HFFc6 (cell line): ENCODE data around the gene MYL1. TPM values are rescaled to one million over a fixed set of nuclear protein-coding genes. Genes with fewer than 3 reads are reported as not detected.

Experiments used
- DNase-seq: peaks from one replicate; pipeline ENCODE4 v3.0.0-alpha.2; 2018
- H3K27ac Mint-ChIP-seq: 2 replicates; pipeline ENCODE4 v1.8.0; 2020; ENCODE audit warnings: mild to moderate bottlenecking, mixed read lengths
- H3K27me3 Mint-ChIP-seq: 2 replicates; pipeline ENCODE4 v1.8.0; 2021; ENCODE audit warnings: mild to moderate bottlenecking, moderate library complexity, mixed read lengths; ENCODE audit not compliant: insufficient read depth
- H3K36me3 Mint-ChIP-seq: 2 replicates; pipeline ENCODE4 v1.8.0; 2021; ENCODE audit warnings: low read depth, mixed read lengths
- H3K4me1 Mint-ChIP-seq: 2 replicates; pipeline ENCODE4 v1.8.0; 2020; ENCODE audit warnings: low read depth, mixed read lengths
- H3K4me3 Mint-ChIP-seq: 2 replicates; pipeline ENCODE4 v1.8.0; 2020; ENCODE audit warnings: mild to moderate bottlenecking, moderate library complexity, mixed read lengths
- H3K9me3 Mint-ChIP-seq: 2 replicates; pipeline ENCODE4 v1.8.0; 2020; ENCODE audit warnings: mild to moderate bottlenecking, mixed read lengths
- total RNA-seq, 6 experiments: library from RNA; stranded (reverse); fragmentation: NEBNext Ultra II Directional; extraction: Animal tissue kit (Norgen Biotek cat#: 25700); gene quantifications; 2 replicates in 1 of 6; 3 replicates in 5 of 6; pipeline ENCODE4 v1.2.3, GENCODE V29; 2021
- TF ChIP-seq, protein P1 (sequence below): fragments of 200-600 bp; sonication (generic); IDR thresholded peaks from 2 replicates; pipeline ENCODE4 v1.5.0; 2021; ENCODE audit warnings: antibody characterized with exemption, mild to moderate bottlenecking

MYL1 gene
- total RNA-seq, 6 experiments from 2014 or later = not detected

DNA sequence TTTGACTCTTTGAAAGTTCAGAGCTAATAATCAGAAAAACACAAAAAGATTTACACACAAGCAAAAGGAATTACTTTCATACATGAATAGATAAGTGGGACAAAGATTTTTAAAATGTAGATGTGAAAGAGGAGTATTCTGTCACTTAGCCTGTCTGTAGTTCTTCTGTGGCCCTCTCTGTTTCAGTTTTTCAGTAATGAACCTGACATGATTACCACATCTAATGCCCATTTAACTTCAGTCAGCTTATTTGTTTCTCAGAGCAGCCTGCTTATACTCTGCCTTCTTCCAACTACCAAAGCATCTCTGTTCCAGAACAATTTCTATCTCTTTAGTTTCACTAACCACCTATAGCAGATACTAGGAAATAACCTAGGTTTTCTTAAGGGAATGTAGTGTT lies 55.3 kb downstream of the MYL1 start:
- Mint-ChIP-seq H3K27ac (no peak overlapping the region), H3K9me3 (peaks cover 24% of the 10 kb centered on the region), H3K36me3 (no peaks in the 10 kb centered on the region), H3K4me3 (no peak overlapping the region), H3K27me3 (no peaks in the 10 kb centered on the region), H3K4me1 (no peaks in the 10 kb centered on the region)
- TF ChIP-seq, protein P1, sequence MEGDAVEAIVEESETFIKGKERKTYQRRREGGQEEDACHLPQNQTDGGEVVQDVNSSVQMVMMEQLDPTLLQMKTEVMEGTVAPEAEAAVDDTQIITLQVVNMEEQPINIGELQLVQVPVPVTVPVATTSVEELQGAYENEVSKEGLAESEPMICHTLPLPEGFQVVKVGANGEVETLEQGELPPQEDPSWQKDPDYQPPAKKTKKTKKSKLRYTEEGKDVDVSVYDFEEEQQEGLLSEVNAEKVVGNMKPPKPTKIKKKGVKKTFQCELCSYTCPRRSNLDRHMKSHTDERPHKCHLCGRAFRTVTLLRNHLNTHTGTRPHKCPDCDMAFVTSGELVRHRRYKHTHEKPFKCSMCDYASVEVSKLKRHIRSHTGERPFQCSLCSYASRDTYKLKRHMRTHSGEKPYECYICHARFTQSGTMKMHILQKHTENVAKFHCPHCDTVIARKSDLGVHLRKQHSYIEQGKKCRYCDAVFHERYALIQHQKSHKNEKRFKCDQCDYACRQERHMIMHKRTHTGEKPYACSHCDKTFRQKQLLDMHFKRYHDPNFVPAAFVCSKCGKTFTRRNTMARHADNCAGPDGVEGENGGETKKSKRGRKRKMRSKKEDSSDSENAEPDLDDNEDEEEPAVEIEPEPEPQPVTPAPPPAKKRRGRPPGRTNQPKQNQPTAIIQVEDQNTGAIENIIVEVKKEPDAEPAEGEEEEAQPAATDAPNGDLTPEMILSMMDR = no peak
- no peak for DNase-seq

DNA sequence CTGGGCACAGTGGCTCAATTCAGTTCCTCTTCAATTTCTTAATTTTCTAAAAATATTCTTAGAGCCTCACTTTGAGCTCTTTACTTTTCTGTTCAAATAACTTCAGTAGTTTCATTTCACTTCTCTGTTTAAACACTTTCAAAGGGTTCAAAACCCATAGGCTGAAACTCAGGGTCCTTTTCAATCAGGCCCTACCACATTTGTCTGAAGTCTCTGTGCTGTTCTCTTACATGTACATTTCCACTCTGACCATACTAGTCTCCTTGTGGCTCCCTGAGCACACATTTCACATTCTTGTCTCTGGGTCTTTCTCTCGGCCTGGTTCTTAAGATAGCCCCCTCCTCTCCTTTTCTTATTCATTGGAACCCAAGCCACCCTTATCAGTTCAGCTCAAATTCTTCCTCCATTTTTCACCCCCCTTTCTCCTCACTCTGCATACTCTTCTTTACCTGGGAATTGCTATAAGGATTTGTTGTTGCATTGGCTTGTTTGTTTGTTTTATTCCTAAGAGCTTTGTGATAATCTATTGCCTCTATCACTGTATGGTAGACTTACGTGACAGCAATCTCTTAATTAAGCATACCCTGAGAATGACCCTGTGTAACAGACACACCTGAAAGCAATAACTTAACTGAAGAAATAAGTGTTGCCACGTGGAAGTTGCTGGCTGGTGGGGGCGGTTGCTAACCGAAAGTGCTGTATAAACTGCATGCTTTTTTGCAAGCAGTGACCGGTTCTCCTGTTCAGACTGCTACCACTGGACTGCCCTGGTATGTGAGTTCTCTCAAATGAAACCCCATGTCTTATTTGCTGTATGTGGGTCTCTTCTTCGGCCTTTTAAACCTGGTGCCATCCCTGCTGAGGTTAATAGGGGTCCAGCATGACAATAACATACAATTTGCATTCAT lies 62.0 kb downstream of the MYL1 start:
- TF ChIP-seq, protein P1 = no peak
- Mint-ChIP-seq H3K36me3 (no peaks in the 10 kb centered on the region), H3K4me1 (no peaks in the 10 kb centered on the region), H3K27ac (no peak overlapping the region), H3K4me3 (no peak overlapping the region), H3K27me3 (no peaks in the 10 kb centered on the region; the same call in 1 of the 2 replicates), H3K9me3 (no peaks in the 10 kb centered on the region; the same call in 1 of the 2 replicates)
- no peak for DNase-seq

DNA sequence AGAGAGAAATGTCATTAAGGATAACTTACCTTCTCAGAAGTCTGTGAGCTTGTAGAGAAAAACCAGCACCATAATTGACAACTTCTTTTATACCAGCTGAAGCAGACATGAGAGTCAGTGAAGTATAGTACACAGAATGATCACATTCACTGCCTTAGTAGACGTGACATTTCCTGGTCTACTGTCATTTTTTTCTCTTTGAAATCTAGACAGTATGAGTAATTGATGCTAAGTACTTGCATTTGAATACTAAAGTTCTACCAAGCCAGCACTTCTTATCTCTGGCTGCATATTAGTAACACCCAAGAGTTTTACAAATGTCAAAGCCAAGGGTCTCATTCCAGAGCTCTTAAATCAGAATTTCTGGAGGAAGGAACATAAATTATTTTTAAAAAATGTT lies 64.4 kb downstream of the MYL1 start:
- TF ChIP-seq, protein P1 = no peak

More for the DNA sequence above, 64.4 kb downstream of the MYL1 start:
- H3K4me3 Mint-ChIP-seq = no peak overlapping the region
- no peaks in the 10 kb centered on the region for H3K36me3 Mint-ChIP-seq
- H3K27me3 Mint-ChIP-seq = peaks cover 3% of the 10 kb centered on the region; the same call in 1 of the 2 replicates
- H3K27ac Mint-ChIP-seq = no peak overlapping the region
- no peaks in the 10 kb centered on the region for H3K4me1 Mint-ChIP-seq
- no peaks in the 10 kb centered on the region; the same call in 1 of the 2 replicates for H3K9me3 Mint-ChIP-seq
- no peak for DNase-seq

Other genes with a start within 250 kb of the MYL1 start
- 1 to 10 TPM; 3.3 to 6.0 (median 4.8) TPM for gene KANSL1L, start 143.8 kb downstream of the MYL1 start, total RNA-seq
- gene ACADL, start 89.7 kb downstream of the MYL1 start, total RNA-seq = not detected
- 10 to 100 TPM; 36.4 to 54.5 (median 43.8) TPM for gene LANCL1, start 161.6 kb upstream of the MYL1 start, total RNA-seq
- gene CPS1, start 241.4 kb upstream of the MYL1 start, total RNA-seq = 1 to 10 TPM; 1.6 to 5.2 (median 3.1) TPM